HCT116 (cell line): ENCODE data around the gene APOL5. TPM values are rescaled to one million over a fixed set of nuclear protein-coding genes. Genes with fewer than 3 reads are reported as not detected.

ENCODE experiments used
- ATAC-seq: fragments of 200-7000 bp; cut with Tn5 transposase; 2 replicates; pipeline ENCODE4 v1.9.1; 2020; ENCODE audit warnings: mild to moderate bottlenecking, moderate library complexity
- BruUV-seq: library from RNA; stranded (reverse); fragments of 400-500 nt; replicated peaks from 2 replicates; lab custom pipeline; 2021; lab: Mats Ljungman, UMichigan
- CTCF ChIA-PET: fragments of 300-600 bp; sonication (Branson Sonifier 250); formaldehyde crosslinking; loops from one replicate; lab custom pipeline; 2021; ENCODE audit warnings: antibody characterized with exemption; lab: Charles Lee
- POLR2A ChIA-PET: fragments of 300-600, 350-600 bp; sonication (Branson Sonifier 250); formaldehyde crosslinking; loops from one replicate; lab custom pipeline; 2021; ENCODE audit warnings: antibody characterized with exemption; lab: Charles Lee
- RAD21 ChIA-PET, 2 experiments: fragments of 300-600 bp; sonication (Branson Sonifier 250); formaldehyde crosslinking; loops; one replicate each; lab custom pipeline; 2023; ENCODE audit warnings: low total read pairs in 2 of 2; ENCODE audit not compliant: uncharacterized antibody in 2 of 2, unreplicated experiment in 2 of 2, low non-redundant PET in 1 of 2; lab: Charles Lee
- DNase-seq: peaks from one replicate; pipeline ENCODE4 v3.0.0-alpha.2; 2010; ENCODE audit warnings: low read depth, low spot score
- H2AFZ ChIP-seq: fragments of 200-600 bp; shearing (Covaris generic), sonication (generic); 2 replicates; pipeline ENCODE4 v1.6.1; 2017; ENCODE audit warnings: low read depth, mixed run types, mixed read lengths, antibody characterized with exemption, low read length; ENCODE audit not compliant: poor library complexity, severe bottlenecking
- H3K27ac ChIP-seq: 2 replicates; pipeline ENCODE4 v1.5.1; 2012; ENCODE audit warnings: low read depth, low read length
- H3K27me3 ChIP-seq: fragments of 200-600 bp; sonication (generic); 2 replicates; pipeline ENCODE4 v1.6.1; 2016; ENCODE audit warnings: mixed run types, low read length, mixed read lengths; ENCODE audit not compliant: insufficient read depth
- H3K36me3 ChIP-seq, 2 experiments: fragments of 200-500 bp in 1 of 2; fragments of 200-600 bp in 1 of 2; sonication (Bioruptor generic) in 1 of 2; sonication (generic) in 1 of 2; 2 replicates each; pipeline versions ENCODE4 v1.5.1 to v1.6.1; 2014 to 2016; ENCODE audit warnings: low read length in 2 of 2, inconsistent platforms in 1 of 2, mixed read lengths in 1 of 2, mixed run types in 1 of 2; ENCODE audit not compliant: insufficient read depth in 2 of 2, control insufficient read depth in 1 of 2
- H3K4me1 ChIP-seq, 2 experiments: fragments of 200-600 bp in 1 of 2; sonication (generic) in 1 of 2; 2 replicates each; pipeline versions ENCODE4 v1.5.1 to v1.6.1; 2012 to 2017; ENCODE audit warnings: low read length in 2 of 2, inconsistent platforms in 1 of 2, mild to moderate bottlenecking in 1 of 2, mixed read lengths in 1 of 2, mixed run types in 1 of 2, moderate library complexity in 1 of 2; ENCODE audit not compliant: insufficient read depth in 2 of 2, control insufficient read depth in 1 of 2
- H3K4me2 ChIP-seq: fragments of 200-600 bp; sonication (generic); 2 replicates; pipeline ENCODE4 v1.6.1; 2017; ENCODE audit warnings: mixed run types, low read length, mixed read lengths
- H3K4me3 ChIP-seq, 2 experiments: fragments of 200-600 bp in 1 of 2; sonication (generic) in 1 of 2; replicated peaks in 1 of 2; 2 replicates each; pipeline ENCODE4 v1.5.1; 2011 to 2016; ENCODE audit warnings: low read length in 2 of 2, control low read depth in 1 of 2, low read depth in 1 of 2, mild to moderate bottlenecking in 1 of 2, mixed read lengths in 1 of 2, mixed run types in 1 of 2
- H3K79me2 ChIP-seq: fragments of 200-600 bp; sonication (generic); 2 replicates; pipeline ENCODE4 v1.6.1; 2017; ENCODE audit warnings: mild to moderate bottlenecking, mixed run types, low read length, moderate library complexity, mixed read lengths; ENCODE audit not compliant: insufficient read depth
- H3K9ac ChIP-seq: fragments of 200-600 bp; sonication (generic); 2 replicates; pipeline ENCODE4 v1.6.1; 2016; ENCODE audit warnings: low read length, mixed read lengths
- H3K9me2 ChIP-seq: fragments of 200-600 bp; sonication (generic), shearing (Covaris generic); 2 replicates; pipeline ENCODE4 v1.6.1; 2017; ENCODE audit warnings: mixed run types, mild to moderate bottlenecking, moderate library complexity; ENCODE audit not compliant: insufficient read depth
- H3K9me3 ChIP-seq, 2 experiments: fragments of 200-500 bp in 1 of 2; fragments of 200-600 bp in 1 of 2; sonication (Bioruptor generic) in 1 of 2; sonication (generic) in 1 of 2; 2 replicates each; pipeline ENCODE4 v1.6.1; 2014 to 2017; ENCODE audit warnings: low read length in 2 of 2, mixed read lengths in 2 of 2, inconsistent platforms in 1 of 2, low read depth in 1 of 2, mild to moderate bottlenecking in 1 of 2, mixed run types in 1 of 2, moderate library complexity in 1 of 2; ENCODE audit not compliant: control insufficient read depth in 1 of 2, insufficient read depth in 1 of 2
- H4K20me1 ChIP-seq: fragments of 200-600 bp; sonication (generic), shearing (Covaris generic); 2 replicates; pipeline ENCODE4 v1.6.1; 2017; ENCODE audit warnings: mixed run types, mild to moderate bottlenecking, moderate library complexity; ENCODE audit not compliant: insufficient read depth
- ATF3 ChIP-seq: IDR thresholded peaks from 2 replicates; pipeline ENCODE4 v1.6.1; 2012
- CEBPB ChIP-seq: IDR thresholded peaks from 2 replicates; pipeline ENCODE4 v1.6.1; 2012; ENCODE audit warnings: low read depth
- ELF1 ChIP-seq: IDR thresholded peaks from 2 replicates; pipeline ENCODE4 v1.6.1; 2012; ENCODE audit warnings: low read depth, borderline replicate concordance
- EZH2phosphoT487 ChIP-seq: fragments of 200-600 bp; IDR thresholded peaks from 2 replicates; pipeline ENCODE4 v1.6.1; 2018; ENCODE audit warnings: antibody characterized with exemption, borderline replicate concordance
- FOSL1 ChIP-seq: IDR thresholded peaks from 2 replicates; pipeline ENCODE4 v1.6.1; 2012; ENCODE audit warnings: low read depth
- JUND ChIP-seq: IDR thresholded peaks from 2 replicates; pipeline ENCODE4 v1.6.1; 2012
- MAX ChIP-seq: IDR thresholded peaks from 2 replicates; pipeline ENCODE4 v1.6.1; 2012
- RAD21 ChIP-seq: IDR thresholded peaks from 2 replicates; pipeline ENCODE4 v1.6.1; 2012; ENCODE audit warnings: low read depth, mild to moderate bottlenecking
- SIN3A ChIP-seq: IDR thresholded peaks from 2 replicates; pipeline ENCODE4 v1.6.1; 2012; ENCODE audit warnings: low read depth
- SP1 ChIP-seq: IDR thresholded peaks from 2 replicates; pipeline ENCODE4 v1.6.1; 2012; ENCODE audit warnings: low read depth
- SRF ChIP-seq: IDR thresholded peaks from 2 replicates; pipeline ENCODE4 v1.6.1; 2012; ENCODE audit warnings: low read depth
- YY1 ChIP-seq: IDR thresholded peaks from 2 replicates; pipeline ENCODE4 v1.6.1; 2011; ENCODE audit warnings: low read length, low read depth, moderate library complexity, mild to moderate bottlenecking; ENCODE audit not compliant: insufficient replicate concordance; ENCODE audit errors: extremely low read depth
- ZFX ChIP-seq: fragments of 450-650 bp; IDR thresholded peaks from 2 replicates; pipeline ENCODE4 v1.6.1; 2017
- intact Hi-C: fragments of 100-400 bp; cut with micrococcal nuclease; formaldehyde crosslinking; loops from 2 replicates; pipeline ENCODE4 v1.10.0; 2022
- total RNA-seq: library from RNA; stranded (reverse); gene quantifications from one replicate; pipeline ENCODE4 v1.2.1, GENCODE V29; 2021; ENCODE audit not compliant: unreplicated experiment

APOL5 gene
- total RNA-seq, 1 experiment from 2014 or later = not detected

GRCh38 chr22:35742342-35743100 lies 24.8 kb downstream of the APOL5 start:
- H3K36me3 ChIP-seq = 0 out of 4 replicates have a peak, but pooled peaks cover 0 to 5% of the 10 kb centered on the region in 2 experiments
- ATAC-seq = peak; percentile 90
- H3K27ac ChIP-seq = peak overlapping the region; percentile 51
- RAD21 ChIA-PET = interaction anchor here in 1 of 2 experiments (1.5 kb wide), 1 partner anchor 93 kb away, joined by 4 read pairs; no protein-coding TSS in a partner anchor
- H2AFZ ChIP-seq = no peak overlapping the region
- H3K9me2 ChIP-seq = no peaks in the 10 kb centered on the region
- DNase-seq = peak; percentile 73
- H3K4me3 ChIP-seq = peak overlapping the region in 1 of 2 experiments; percentile 32; a peak in 2 of 4 replicates
- H3K79me2 ChIP-seq = no peaks in the 10 kb centered on the region
- intact Hi-C loops = no loop called here
- no peaks in the 10 kb centered on the region for H3K9me3 ChIP-seq
- no TSS peak for BruUV-seq
- TF ChIP-seq CEBPB (0 out of 2 replicates have a peak, but pooled peaks have one; percentile 22), SIN3A (peak; percentile 26; the same call in 1 of the 2 replicates), FOSL1 (peak; percentile 72), ATF3 (no peak), JUND (peak; percentile 54), ELF1 (no peak), MAX (0 out of 2 replicates have a peak, but pooled peaks have one; percentile 9), RAD21 (no peak), SP1 (peak; percentile 45; the same call in 1 of the 2 replicates), SRF (no peak), YY1 (no peak), ZFX (no peak), EZH2phosphoT487 (no peak)
- POLR2A ChIA-PET = no interaction called here
- peak overlapping the region; percentile 37 for H3K9ac ChIP-seq
- CTCF ChIA-PET = no interaction called here
- peak overlapping the region; percentile 76 for H3K4me2 ChIP-seq
- H3K27me3 ChIP-seq = no peaks in the 10 kb centered on the region
- no peaks in the 10 kb centered on the region; the same call in 1 of the 2 replicates for H4K20me1 ChIP-seq
- H3K4me1 ChIP-seq = peaks cover 29 to 40% of the 10 kb centered on the region in 2 experiments
